Glomerular endothelial cell (primary cell): ENCODE results near the gene ADAM23. TPM values are rescaled to one million over a fixed set of nuclear protein-coding genes. Genes with fewer than 3 reads are reported as not detected.
"Not testable (repeated sequence)": the region's sequence is repeated elsewhere in the genome, so short reads cannot be mapped to it uniquely, and the experiment has no call there.

Experiments
- DNase-seq: peaks from one replicate; pipeline ENCODE4 v3.0.0-alpha.2; 2011; ENCODE audit warnings: low read depth, low spot score; ENCODE audit errors: extremely low read depth
- total RNA-seq: library from RNA; depleted of rRNA; stranded (reverse); fragments of >200 nt; gene quantifications from 2 replicates; pipeline ENCODE4 v1.2.3, GENCODE V29; 2015

ADAM23 gene, protein sequence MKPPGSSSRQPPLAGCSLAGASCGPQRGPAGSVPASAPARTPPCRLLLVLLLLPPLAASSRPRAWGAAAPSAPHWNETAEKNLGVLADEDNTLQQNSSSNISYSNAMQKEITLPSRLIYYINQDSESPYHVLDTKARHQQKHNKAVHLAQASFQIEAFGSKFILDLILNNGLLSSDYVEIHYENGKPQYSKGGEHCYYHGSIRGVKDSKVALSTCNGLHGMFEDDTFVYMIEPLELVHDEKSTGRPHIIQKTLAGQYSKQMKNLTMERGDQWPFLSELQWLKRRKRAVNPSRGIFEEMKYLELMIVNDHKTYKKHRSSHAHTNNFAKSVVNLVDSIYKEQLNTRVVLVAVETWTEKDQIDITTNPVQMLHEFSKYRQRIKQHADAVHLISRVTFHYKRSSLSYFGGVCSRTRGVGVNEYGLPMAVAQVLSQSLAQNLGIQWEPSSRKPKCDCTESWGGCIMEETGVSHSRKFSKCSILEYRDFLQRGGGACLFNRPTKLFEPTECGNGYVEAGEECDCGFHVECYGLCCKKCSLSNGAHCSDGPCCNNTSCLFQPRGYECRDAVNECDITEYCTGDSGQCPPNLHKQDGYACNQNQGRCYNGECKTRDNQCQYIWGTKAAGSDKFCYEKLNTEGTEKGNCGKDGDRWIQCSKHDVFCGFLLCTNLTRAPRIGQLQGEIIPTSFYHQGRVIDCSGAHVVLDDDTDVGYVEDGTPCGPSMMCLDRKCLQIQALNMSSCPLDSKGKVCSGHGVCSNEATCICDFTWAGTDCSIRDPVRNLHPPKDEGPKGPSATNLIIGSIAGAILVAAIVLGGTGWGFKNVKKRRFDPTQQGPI
- 5.8 and 9.9 TPM in 2 replicates for total RNA-seq

DNA sequence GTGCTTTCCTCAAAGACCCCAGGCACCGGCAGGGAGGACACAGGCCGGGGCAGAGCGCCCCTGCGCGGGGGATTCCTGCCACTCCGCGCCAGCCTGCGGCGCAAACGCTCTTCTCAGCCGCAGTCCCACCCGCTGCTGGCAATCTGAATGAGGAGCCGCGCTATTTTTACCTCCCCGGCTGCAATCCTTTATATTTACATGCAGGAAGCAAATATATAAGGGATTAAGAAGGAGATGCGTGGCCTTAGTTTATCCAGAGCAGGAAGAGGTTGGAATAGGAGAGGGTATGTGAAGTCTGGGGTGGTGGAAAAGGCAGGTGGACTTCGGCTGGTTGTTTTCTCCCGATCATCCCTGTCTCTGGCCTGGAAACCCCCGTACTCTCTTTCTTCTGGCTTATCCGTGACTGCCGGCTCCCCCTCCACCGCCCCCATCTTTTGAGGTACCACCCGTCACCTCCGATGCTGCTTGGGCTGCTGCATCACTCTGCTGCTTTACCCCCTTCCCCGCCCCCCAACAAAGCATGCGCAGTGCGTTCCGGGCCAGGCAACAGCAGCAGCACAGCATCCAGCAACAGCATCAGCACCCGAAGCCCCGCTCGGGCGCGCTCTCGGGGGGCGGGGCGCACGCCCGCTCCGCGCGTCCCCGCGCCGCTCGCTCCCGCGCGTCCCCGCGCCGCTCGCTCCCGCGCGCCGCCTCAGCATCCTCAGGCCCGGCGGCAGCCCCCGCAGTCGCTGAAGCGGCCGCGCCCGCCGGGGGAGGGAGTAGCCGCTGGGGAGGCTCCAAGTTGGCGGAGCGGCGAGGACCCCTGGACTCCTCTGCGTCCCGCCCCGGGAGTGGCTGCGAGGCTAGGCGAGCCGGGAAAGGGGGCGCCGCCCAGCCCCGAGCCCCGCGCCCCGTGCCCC, at the start of gene ADAM23:
Gene ADAM23, plus strand, starts transcription at position 700 of the 902 bp plus-strand sequence. CDS start 335 bp downstream, outside the sequence.
- DNase-seq: no peak

DNA sequence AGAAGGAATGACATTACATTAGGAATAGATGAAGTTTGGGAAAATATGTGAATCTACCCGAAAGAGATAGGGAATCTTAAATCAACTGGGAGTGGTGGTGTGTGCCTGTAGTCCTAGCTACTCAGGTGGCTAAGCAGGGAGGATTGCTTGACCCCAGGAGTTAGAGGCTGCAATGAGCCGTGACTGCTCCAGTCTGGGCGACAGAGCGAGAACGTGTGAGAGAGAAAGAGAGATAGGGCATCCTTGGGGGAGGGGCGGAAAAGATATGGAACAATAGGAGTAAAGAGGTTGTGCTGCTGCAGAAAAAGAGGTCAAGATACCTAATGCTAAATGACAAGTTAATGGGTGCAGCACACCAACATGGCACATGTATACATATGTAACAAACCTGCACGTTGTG, 47.1 kb upstream of the ADAM23 start:
- no peak for DNase-seq

- not testable (repeated sequence) for DNase-seq
These were observed 40.3 kb upstream of the ADAM23 start for GRCh38 chr2:206402956-206403569.

DNA sequence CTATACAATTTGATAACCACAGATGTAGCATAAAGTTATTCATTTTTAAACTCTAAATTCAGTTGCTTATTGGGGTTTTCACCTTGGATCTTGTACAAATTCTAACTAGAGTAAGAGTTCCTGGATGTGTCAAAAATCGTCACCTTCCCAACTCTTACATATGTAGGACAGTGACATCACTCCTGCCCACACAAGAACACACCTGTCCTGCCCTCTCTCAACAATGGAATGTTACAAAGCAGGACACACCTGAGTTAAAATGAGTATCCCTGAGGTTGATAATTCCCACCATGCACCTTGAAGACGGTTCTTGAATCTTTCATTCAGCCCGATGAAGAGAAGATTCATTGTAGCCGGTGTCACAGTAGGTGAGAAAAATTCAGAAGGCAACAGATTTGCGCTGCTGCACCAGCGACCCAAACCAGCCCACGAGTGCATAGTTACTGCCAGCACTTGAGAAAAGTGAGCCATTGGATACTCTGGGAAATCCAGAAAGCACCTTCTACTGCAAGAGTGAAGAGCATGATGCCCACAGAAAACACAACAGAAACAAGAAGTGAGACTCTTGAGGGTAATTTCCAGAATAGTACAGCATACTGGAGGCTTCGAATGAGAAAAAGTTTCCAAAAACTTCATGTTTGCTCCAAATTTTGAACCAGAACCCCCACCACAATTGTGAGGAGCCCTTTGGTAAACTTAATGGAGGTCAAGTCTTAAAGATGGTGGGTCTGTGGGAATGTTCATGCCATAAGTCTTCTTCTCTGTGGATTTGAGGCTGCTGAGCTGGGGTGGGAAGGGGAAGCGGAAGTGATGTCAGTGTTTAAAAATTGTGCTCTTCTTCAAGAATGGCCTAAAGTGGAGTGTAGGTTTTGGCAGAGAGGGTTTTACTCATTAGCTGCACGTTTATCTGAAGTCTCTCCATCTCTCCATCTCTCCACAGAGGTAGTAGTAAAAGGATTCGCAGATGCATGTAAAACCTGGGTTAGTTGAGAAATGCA, 34.7 kb upstream of the ADAM23 start:
- DNase-seq: no peak

GRCh38 chr2:206410714-206411113, 32.6 kb upstream of the ADAM23 start:
- DNase-seq: no peak

DNA sequence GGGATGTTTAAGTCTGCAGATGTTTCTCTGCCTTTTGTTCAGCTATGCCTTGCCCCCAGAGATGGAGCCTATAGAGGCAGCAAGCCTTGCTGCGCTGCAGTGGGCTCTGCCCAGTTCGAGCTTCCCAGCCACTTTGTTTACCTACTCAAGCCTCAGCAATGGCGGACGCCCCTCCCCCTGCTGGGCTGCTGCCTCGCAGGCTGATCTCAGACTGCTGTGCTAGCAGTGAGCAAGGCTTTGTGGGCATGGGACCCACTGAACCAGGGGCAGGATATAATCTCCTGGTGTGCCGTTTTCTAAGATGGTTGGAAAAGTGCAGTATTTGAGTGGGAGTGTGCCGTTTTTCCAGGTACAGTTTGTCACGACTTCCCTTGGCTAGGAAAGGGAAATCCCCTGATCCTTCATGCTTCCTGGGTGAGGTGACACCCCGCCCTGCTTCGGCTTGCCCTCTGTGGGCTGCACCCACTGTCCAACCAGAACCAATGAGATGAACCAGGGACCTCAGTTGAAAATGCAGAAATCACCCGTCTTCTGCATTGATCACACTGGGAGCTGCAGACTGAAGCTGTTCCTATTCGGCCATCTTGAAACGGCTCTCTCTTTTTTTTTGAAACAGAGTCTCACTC, 27.6 kb upstream of the ADAM23 start:
- no peak for DNase-seq

DNA sequence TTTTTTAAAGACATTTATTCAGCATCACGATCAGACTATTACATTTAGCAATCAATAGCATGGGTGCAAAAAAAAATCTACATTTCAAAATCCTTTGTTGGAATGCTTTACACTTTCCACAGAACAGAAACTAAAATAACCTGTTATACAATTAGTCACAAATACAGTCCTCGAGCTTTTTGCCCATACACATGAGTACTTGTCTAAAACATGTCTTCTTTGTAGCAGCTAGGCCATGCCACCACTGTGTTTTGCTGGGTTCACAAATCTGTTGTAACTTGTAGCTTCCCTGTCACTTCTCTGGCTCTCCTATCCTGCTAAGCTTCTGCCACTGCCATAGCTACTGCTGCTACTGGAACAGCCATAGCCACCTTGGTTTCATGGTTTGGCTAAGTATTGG, 24.4 kb upstream of the ADAM23 start:
- no peak for DNase-seq

DNA sequence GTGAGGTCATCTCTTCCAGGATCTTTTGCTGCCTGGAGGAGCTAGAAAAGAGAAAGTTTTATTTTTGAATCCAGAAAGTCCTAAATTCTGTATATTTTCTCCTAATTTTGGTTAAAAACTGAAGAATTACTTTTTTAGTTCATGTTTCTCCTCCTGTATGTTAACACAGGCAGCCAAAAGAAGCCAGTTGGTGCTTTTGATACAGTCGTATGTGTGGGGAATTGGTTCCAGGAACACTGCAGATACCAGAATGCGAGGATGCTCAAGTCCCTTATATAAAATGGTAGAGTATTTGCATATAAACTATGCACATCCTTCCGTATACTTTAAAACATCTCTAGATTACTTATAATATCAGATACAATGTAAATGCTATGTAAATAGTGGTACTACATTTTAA, 22.6 kb upstream of the ADAM23 start:
- DNase-seq: no peak

DNA sequence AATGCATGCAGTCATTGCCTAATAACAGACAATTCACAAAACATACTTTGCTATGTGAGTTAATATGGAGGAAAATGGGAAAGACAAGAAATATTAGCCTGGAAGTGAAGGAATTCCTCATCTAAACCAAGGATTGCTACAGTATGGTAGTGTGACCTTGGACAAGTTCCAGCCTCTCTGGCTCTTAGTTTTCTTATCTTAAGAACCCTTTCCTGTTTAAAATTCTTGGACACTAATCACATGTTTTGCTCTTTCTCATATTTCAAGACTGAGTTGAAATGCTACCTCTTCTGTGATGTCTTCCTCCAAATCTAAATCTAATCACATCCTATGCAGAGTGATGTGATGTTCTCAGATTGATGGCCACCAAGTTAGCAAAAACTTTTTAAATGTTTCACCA, 20.8 kb upstream of the ADAM23 start:
- DNase-seq: peak; percentile 65

GRCh38 chr2:206423147-206423546, 20.2 kb upstream of the ADAM23 start:
- no peak for DNase-seq

DNA sequence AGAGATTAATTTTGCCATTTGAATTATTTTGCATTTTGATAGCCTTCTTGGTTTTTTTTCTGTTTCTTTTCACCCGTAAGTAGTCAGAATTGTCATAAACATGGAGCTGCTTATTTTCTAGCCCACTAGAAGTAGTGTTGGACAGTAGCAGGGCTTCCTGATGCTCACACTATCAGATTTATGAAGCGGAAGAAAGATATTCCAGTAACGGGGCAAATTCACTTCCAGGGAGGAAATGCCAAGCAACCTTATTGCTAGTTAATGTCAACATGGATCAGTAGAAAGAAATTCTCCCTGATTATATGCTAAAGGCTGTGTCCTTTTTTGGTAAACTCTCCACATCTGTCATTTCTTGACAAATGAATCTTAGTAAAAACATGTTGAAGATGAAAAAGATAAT, 19.2 kb upstream of the ADAM23 start:
- peak; percentile 68 for DNase-seq

DNA sequence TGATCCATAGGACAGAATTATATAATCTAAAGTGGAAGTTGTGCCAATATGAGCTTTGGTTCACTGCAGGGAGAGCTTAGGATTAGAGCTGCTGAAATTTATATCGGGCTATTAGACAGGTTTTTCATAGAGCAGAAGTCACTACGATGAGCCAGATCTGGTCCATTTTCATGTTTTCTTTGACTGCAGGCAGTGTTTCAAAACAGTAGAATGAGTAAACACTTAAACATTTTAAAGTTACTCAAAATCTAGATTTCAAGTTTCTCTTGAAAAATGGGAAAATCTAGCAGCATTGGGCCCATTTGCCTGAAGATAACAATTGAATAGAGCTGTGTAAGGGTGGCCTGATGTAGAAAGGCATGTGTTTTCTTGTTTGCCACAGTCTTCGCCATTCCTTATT, 14.5 kb upstream of the ADAM23 start:
- no peak for DNase-seq

DNA sequence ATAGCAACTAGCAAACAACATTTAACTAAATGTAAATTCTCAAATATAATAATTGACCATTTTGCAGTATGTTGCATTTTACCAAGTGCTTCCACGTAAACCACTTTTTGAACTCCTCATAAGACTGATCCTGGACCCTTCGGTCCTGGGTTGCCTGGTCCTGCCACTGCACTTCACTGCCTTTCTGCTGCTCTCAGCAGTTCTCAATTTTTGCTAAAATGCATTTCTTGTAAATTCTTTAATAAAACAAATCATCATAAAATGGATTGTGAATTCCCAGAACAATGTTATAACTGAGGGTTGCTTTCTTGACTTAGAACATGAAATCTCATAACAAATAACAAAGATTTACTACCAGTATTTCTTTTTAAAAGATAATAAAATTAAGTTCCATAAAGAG, 12.9 kb upstream of the ADAM23 start:
- DNase-seq: no peak

GRCh38 chr2:206431439-206431838, 11.9 kb upstream of the ADAM23 start:
- no peak for DNase-seq

- DNase-seq: no peak
These were observed 10.9 kb upstream of the ADAM23 start for GRCh38 chr2:206432193-206433082.

- DNase-seq: no peak
These were observed 10.1 kb upstream of the ADAM23 start for GRCh38 chr2:206433190-206433589.

- DNase-seq: no peak
These were observed 9.6 kb upstream of the ADAM23 start for GRCh38 chr2:206433686-206434085.

GRCh38 chr2:206435742-206436141, 7.6 kb upstream of the ADAM23 start:
- DNase-seq: peak; percentile 34
